H1 (cell line): Measurements from ENCODE around the gene PLPP7. TPM values are rescaled to one million over a fixed set of nuclear protein-coding genes. Genes with fewer than 3 reads are reported as not detected.

Experiments
- CHD7 ChIP-seq: fragments of 300-600 bp; sonication (generic); IDR thresholded peaks from 2 replicates; pipeline ENCODE4 v1.7.1; 2012; ENCODE audit warnings: low read length, moderate library complexity, mild to moderate bottlenecking, inconsistent platforms; ENCODE audit not compliant: insufficient replicate concordance
- EZH2 ChIP-seq: fragments of 200-600 bp; sonication (generic); IDR thresholded peaks from 2 replicates; pipeline ENCODE4 v1.7.1; 2012; ENCODE audit warnings: low read depth, mild to moderate bottlenecking, moderate library complexity, low read length, inconsistent platforms; ENCODE audit not compliant: severe bottlenecking
- JUND ChIP-seq: IDR thresholded peaks from 2 replicates; pipeline ENCODE4 v1.6.1; 2011; ENCODE audit warnings: mild to moderate bottlenecking, improper control_type of control experiment, low read length
- NRF1 ChIP-seq: IDR thresholded peaks from 2 replicates; pipeline ENCODE4 v1.6.1; 2011; ENCODE audit warnings: mild to moderate bottlenecking, low read depth, low read length, improper control_type of control experiment
- TAF7 ChIP-seq: optimal IDR thresholded peaks from 2 replicates; pipeline ENCODE3; 2011; ENCODE audit warnings: low read depth, mild to moderate bottlenecking, inconsistent platforms, low read length, moderate library complexity, borderline replicate concordance
- polyA plus RNA-seq, 7 experiments: library from polyadenylated mRNA; depleted of rRNA in 3 of 7; stranded (reverse) in 5 of 7; unstranded in 2 of 7; fragments of >200 nt in 5 of 7; fragments of 200-250 nt in 2 of 7; gene quantifications; 1 replicate in 5 of 7; 2 replicates in 1 of 7; 4 replicates in 1 of 7; pipeline versions ENCODE4 v1.2.1 to v1.2.3, GENCODE V29; 2011 to 2013; ENCODE audit warnings: missing spikeins in 2 of 7, mixed read lengths in 2 of 7
- total RNA-seq: library from RNA; stranded (reverse); fragmentation: NEBNext Ultra II Directional; extraction: Animal tissue kit (Norgen Biotek cat#: 25700); gene quantifications from 2 replicates; pipeline ENCODE4 v1.2.1, GENCODE V29; 2021

The PLPP7 gene
- total and polyA plus RNA-seq, 2 of the 8 experiments (the other 6 are each of a cell fraction or from before 2014, with no cell fraction given) = 3.4 to 3.9 TPM

DNA sequence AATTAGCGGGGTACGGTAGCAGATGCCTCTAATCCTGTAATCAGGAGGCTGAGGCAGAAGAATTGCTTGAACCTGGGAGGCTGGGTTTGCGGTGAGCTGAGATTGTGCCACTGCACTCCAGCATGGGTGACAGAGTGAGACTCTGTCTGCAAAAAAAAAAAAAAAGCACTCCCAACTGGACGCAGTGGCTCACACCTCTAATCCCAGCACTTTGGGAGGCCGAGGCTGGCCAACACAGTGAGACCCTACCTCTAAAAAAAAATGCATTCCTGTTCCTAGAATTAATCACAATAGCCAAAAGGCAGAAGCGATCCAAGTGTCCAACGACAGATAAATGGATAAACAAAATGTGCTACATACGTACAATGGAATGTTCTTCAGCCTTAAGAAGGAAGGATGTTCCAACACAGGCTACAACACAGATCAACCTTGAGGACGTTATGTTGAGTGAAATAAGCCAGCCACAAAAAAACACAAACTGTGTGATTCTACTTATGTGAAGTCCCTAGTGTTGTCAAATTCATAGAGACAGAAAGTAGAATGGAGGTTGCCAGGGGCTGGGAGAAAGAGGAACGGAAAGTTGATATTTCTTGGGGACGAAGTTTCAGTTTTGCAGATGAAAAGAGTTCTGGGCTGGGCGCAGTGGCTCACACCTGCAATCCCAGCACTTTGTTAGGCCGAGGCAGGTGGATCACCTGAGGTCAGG is 27.0 kb upstream of the PLPP7 start (continued):
- TF ChIP-seq CHD7 (no peak), TAF7 (no peak), JUND (no peak), NRF1 (no peak), EZH2 (no peak)
- TF ChIP-seq, all 59 proteins: peak for 0
